HG03469 (cell line): ENCODE data around the gene FERMT2.

Experiments
- ATAC-seq: cut with Tn5 transposase; IDR thresholded peaks from one replicate; pipeline ENCODE4 v1.9.1; 2021; ENCODE audit warnings: mild to moderate bottlenecking, moderate library complexity, moderate number of reproducible peaks; ENCODE audit not compliant: unreplicated experiment

The FERMT2 gene, protein sequence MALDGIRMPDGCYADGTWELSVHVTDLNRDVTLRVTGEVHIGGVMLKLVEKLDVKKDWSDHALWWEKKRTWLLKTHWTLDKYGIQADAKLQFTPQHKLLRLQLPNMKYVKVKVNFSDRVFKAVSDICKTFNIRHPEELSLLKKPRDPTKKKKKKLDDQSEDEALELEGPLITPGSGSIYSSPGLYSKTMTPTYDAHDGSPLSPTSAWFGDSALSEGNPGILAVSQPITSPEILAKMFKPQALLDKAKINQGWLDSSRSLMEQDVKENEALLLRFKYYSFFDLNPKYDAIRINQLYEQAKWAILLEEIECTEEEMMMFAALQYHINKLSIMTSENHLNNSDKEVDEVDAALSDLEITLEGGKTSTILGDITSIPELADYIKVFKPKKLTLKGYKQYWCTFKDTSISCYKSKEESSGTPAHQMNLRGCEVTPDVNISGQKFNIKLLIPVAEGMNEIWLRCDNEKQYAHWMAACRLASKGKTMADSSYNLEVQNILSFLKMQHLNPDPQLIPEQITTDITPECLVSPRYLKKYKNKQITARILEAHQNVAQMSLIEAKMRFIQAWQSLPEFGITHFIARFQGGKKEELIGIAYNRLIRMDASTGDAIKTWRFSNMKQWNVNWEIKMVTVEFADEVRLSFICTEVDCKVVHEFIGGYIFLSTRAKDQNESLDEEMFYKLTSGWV

DNA sequence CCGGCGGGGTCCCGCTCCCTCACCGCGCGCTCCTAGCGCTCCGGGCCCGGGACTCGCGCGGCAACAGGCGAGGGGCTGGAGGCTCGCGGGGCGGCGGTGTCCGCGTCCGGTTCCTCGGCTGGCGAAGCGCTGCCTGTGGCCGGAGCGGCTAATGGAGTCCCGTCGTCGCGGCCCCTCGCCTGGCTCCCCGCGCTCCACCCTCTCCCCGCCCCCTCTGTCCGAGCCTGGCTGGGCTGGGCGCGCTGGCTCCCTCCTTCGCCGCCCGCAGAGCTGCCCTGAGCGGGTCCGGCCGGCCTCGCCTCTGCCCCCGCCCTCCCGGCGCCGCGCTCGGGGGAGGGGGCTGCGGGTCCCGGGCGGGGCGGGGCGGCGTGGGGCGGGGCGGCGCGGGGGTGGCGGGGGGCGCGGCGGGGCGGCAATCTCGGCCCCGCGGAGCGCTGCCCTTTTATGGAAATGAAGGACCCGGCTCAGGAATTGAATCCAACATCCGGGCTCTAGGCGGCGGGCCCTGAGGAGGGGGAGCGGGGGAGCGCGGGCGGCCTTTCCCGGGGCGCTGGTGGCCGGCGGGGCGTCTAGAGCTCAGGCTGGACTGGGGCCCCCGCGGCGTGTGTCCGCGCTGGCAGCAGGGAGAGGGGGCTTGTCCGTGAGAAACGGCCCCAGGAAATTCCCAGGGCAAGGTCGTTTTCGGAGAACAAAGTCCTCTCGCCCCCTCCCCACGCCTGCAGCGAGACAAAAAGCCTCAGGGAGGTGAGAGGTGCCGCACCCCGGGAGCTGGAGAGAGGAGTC, at the start of gene FERMT2:
Gene FERMT2, minus strand, starts transcription at position 153 of the 783 bp plus-strand sequence. CDS start 482 bp downstream, outside the sequence.
- ATAC-seq, result no peak

DNA sequence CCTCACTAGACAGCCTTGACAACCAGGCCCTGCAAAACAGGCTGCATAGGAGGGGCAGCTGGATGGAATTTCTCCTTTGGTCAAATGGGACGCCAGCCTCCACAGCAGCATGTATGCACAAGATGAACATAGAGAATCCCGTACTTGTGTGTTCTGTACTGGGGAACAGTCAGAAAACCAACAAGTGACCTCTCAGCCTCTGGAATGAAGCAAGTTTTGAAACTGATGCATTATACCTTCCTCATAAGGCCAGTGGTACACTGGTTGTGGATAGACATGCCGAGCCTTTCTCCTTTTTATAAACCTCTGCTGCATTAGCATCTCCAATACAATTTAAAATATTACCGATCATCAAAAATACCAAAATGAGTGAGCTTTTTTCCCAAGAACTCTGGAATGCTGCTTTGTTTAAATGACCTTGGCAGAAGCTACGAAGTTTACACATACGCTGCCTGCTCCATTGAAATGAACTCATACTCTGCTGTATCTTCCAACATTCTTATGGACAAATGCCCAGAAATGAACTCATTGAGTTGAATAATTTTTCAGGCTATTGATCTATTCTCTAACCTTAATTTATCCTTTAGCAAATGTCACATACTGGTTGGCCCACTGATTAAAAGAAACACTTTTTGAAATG, 47.6 kb upstream of the FERMT2 start:
- ATAC-seq, result no peak

DNA sequence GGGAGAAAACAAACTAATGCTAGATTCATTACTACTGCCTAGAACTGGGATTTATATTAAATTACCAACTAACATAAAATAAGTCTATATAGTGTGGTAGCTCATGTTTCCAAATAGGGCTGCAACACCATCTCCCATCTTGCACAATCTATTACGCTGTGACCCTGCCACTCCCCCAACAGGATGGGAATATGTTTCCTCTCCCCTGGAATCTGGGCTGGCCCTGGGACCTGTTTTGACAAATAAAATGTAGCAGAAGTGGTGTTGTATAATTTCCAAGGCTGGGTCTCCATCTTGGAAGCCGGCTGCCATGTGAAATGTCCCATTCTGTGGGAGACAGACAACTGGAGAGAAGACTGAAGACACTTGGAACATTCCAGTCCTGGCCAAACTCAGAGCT, 45.6 kb upstream of the FERMT2 start:
- no peak for ATAC-seq

DNA sequence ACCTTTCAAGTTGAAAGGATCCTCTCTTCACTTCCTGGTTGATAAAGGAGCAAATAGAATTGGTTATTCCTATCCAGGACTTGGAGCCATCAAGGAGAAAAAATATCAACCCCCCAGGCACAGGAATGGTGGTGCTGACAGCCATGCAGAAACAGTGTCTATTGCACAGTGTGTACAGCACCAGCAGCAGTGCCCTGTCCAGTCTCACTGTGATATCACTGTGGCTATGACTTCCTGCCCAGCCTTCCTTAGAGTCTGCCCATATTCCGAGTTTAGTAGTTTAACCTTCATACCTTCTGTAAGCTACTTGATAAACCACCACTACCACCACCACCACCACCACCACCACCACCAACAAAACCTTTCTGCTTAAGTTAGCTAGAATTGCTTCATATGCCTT, 45.1 kb upstream of the FERMT2 start:
- no peak for ATAC-seq

DNA sequence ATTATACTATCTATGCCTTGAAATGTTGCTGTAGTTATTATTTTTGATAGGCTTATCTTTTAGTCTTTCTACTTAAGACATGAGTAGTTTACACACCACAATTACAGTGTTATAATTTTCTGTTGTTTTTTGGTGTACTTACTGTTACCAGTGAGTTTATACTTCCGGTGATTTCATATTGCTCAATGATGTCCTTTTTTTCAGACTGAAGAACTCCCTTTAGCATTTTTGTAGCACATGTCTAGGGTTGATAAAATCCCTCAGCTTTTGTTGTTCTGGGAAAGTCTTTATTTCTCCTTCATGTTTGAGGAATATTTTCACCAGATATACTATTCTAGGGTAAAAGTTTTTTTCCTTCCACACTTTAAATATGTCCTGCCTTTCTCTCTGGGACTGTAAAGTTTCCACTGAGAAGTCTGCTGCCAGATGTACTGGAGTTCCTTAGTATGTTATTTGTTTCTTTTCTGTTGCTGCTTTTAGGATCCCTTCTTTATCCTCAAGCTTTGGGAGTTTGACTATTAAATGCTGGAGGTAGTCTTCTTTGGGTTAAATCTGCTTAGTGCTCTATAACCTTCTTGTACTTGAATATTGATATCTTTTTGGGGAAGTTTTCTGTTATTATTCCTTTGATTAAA, 41.5 kb upstream of the FERMT2 start:
- ATAC-seq, result no peak

DNA sequence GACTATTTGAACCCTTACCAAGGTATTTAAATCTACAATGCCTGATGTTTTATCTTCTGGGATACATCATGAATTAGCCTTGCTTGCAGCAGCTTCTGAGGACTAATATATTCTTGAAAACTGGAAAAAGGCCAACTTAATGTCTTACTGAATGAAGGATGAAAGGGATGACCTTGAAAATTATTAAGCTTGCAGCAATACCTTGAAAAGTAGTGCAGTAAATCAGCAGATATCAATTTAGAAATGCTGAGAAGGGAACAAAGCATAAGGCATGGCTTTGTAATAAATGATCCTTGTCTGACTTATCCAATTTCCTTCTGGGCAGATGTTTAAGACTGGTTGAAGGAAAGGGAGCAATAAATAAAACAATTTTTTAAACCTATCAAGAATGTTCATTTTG, 37.3 kb upstream of the FERMT2 start:
- no peak for ATAC-seq

DNA sequence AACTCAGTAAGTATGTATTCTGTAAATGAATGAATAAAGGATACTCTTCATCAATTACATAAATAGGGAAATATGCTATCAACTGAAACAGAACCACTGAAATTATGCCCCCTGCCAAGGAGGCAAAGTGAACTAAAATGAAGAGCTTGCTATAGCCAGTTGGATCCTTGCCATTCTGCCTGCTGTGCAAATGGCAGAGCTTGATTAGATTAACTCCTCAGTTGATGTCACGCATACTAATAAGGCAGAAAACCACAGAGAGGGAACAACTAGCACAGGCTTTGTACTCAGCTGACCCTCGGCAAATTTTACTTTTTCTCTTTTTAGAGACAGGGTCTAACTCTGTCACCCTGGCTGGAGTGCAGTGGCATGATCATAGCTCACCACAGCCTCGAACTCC, 36.7 kb upstream of the FERMT2 start:
- no peak for ATAC-seq

DNA sequence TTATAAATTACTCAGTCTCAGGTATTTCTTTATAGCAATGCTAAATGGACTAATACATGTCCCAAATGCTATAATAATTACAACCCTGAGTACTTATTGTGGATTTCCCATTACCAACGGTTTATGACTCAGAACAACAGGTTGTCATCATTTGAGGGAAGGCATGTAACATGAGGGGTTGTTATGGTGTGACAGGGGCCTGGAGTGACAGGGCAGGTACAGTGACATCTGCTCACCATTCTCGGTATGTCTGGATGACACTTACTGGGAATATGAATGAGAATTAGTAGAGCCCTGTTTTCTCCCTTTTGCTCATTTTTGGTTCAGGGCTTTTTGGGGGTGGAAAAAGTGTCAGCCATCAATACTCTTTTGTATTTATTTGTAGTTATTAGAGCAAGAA, 36.2 kb upstream of the FERMT2 start:
- ATAC-seq, result no peak

DNA sequence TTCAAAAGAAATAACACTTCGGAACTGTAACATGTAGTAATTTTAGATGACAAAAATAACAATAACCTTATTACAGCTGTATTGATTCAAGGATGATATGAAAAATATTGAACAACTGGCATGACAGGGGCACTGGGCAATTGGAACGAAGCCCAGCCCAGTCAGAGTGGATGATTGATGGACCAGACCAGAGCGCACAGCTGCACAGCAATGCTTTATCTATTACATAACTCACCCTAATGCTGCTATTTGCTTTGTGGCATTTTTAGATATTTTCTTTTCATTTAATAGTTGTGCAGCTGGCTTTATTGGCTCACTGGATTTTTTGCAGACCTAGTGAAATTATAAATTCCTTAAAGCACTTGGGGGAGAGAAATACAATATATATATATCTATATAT, 26.9 kb upstream of the FERMT2 start:
- no peak for ATAC-seq

DNA sequence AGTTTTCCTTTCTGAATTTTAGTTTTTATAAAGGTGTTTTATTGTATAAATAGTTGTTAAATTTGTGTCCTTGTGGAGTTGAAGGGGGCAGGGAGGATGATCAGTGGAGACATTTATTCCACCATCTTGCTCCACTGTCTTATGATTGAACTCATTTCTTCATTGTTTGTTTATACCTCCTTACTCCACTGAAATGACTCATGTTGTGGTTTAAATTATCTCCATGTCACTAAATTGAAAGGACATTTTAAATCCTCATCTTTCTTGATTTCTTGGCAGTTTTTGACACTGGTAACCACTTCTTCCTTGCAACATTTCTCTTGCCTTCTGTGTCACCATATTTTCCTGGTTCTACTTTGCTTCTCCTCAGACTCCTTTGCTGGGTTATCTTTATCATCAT, 23.6 kb upstream of the FERMT2 start:
- ATAC-seq, result no peak

DNA sequence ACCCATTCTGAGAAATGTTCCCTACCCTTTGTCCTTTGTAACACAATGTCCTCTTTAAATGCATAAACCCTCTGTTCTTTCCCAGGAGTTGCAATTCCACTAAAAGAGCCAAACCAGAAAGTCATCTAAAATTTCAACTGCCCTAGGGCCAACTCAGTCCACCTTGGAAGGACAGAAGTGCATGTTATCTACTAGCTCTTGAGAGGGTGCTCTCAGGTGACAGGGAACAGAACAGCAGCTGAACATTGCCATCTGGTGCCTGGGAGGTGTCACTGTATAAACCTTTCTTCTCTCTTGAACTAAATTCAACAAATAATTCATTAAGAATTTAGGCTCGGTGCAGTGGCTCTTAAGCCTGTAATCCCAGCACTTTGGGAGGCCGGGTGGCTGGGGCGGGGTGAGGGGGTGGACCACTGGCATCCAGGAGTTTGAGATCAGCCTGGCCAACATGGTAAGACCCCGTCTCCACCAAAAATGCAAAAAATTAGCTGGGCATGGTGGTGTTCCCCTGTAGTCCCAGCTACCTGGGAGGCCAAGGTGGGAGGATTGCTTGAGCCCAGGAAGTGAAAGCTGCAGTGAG, 10.3 kb upstream of the FERMT2 start:
- ATAC-seq, result no peak

DNA sequence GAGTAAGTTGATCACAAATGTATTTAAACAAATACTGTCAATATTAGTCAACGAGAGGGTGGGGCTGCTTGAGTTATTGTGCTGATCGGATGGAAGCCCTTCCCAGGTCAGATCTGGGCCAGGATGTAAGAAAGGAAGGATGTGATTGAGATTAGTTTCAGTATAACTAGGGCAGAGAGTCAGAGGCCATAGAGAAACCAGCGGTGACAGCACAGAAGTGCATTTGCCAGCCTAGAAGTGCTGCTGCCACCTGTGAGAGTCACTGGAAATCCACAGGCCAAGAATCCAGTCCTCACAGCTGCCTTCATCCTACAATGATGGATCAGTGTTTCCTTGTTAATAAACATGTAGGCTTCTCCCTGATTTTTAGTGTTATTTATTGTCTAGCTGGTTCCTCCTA, 9.8 kb upstream of the FERMT2 start:
- ATAC-seq, result no peak

DNA sequence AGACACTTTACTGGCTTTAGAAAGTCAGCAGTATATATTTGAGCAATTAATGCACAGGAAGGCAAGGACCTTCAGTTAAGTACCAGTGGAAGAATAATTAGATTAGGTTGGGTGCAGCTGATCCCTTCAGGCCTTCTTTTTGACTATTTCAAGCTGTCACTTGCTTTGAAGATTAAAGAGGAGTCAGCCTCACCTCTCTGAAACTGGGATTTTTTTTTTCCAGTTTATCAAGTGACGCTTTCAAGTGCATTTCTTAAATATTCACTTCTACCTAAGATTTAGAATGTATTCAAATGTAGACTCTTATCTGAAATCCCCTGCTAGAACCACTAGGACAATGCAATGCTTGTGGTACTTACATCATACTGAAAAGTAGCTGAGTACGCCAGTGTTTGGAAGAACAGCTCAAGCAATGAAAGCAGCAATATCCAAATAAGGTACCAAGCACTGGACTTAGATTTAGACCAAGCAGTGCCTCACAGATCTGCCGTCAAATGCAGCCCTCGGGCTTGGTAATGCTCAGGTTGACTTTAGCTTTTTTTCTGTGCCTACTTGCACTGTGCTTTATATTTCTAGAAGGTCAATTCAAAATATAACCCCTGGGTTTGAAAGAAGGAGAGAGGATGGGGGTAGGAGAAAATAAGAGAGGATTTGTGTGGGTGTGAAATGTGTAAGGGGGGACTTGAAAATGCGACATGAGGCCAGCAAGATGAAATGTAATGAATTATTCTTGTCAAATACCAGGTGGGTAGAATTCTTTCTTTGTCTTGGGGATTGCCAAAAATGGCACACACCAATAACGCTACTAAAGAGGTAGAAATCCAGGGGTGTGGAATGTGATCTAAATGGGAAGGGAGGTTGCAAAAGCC, 3.7 kb upstream of the FERMT2 start:
- ATAC-seq, result no peak

DNA sequence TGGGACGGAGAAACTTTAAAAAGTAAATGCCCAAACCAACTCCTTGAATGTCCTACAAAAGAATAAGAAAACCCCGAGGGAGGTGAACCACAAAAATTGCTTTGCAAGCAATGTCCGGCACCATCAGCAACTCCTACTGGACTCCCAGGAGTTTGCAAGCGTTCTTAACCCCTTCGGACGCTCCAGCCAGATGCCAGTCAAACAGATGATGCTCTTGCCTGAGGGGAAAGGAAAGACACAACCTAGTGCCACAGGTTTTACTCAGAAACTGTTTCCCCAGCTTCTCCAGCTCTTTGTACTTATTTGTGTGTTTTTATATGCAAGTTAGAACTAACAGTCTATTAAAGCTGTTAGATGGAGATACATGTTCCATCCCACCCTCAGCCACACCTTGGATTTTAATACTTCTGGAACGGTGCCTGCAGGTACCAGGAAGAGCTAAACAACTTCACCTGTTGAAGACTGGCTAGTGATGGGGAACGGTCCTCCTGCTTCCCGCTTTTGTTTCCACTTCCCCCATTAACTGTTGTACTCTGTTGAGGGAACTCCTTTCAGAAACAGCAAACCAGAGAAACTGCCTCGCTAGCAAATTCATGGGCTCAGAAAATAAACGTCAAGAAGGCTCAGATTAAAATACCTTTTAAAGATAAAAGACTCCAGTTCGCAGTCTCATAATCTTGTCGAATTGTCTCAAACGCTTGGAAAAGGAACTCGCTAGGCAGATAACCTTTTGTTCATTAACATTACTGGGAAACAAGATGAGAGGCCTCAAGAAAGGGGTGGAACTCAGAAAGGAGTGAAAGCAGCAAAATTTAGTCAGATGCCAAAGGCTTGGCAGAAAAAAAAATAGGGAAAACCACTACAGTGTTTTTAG, 1.1 kb upstream of the FERMT2 start:
- no peak for ATAC-seq

DNA sequence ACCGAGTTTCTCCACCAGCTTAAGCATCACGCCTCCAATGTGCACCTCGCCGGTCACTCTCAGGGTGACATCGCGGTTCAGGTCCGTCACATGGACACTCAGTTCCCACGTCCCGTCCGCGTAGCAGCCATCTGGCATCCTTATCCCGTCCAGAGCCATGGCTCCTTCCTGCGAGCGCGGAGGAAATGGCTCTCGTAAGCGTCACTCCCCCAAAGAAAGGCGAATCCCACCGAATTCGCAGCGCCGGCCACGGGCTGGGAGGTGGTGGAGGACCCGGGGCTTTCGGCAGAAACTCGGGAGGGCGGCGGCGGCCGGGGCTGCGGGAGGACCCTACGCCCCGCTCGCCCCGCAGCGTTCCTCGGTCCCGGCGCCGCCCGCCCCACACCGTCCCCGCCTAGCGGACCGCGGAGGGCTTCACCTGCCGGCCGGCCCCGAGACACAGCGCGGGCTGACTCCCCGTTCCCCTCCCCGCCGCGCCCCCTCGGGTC, 396 bp downstream of the FERMT2 start:
- ATAC-seq, result no peak

DNA sequence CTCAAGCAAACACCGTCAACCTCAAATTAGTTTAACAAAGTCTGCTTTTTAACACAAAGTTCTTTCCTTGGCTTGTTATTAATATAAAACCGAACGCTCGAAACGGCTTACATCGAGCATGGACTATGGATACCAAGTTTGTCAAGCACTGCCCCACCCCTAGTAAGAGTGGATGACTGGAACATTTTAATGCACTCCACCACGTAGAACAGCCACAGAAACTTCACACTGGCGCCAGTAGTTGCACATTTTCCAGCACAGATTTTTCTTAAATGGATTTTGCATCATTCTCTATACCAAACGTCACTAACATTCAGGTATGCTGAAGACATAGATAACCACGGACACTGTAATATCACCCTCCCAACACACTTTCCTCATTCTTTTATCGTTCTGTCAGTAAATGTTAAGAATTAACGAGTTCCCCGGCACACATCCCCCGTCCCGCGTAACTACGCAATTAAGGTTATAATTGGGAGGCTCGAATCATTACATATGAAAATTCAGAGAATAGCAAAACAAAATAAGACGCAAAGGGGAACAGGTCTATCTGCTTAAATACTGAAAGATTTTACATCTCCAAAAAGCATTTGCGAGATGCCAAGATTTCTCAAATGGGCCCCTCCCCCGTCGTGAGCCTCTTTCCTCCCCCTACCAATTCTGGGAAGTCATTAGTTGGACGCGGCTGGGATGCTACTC, 990 bp downstream of the FERMT2 start:
- ATAC-seq, result no peak

DNA sequence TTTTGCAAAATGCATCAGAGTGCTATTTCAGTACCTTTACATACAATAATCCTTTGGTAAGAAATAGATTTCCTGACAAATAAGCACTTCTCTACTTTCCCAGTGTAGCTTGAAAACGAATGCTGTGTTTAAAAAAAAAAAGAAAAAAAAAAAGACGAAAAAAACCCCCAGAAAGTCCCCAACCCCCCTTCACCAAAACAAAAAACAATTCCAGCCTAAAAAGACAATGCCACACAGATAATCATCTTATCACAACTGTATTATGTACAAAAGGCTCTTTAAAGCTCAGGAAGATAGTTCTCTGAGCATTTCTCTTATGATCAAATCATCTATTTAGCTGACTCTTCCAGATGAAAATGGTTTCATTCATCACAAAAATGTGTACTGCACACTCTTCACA, 1.6 kb downstream of the FERMT2 start:
- no peak for ATAC-seq

DNA sequence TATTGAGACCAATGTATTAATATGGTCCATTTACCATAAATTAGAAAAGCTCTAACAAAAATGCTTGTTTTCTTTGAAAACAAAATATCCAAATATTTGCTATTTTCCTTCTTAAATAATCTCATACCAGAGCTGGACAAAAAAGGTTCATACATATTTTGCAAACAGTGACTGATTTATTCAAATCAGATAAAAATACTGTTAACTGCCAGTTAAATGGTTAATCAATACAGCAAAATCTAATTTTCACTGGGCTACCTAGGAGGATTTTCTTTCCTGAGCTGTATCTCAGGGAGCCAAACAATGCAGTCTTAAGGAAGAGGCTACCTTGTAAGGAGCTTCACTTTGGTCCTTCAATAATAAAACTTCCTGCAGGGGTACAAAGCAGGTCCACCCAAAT, 2.0 kb downstream of the FERMT2 start:
- no peak for ATAC-seq
